HepG2 (cell line): Measurements from ENCODE around the gene TTC6. TPM values are rescaled to one million over a fixed set of nuclear protein-coding genes. Genes with fewer than 3 reads are reported as not detected.

ENCODE experiments used
- ASH2L ChIP-seq: fragments of 300-600, 200-600 bp; sonication (generic); IDR thresholded peaks from 2 replicates; pipeline ENCODE4 v1.7.0; 2017; ENCODE audit warnings: low read depth, mild to moderate bottlenecking, moderate library complexity, mixed read lengths, low read length; ENCODE audit not compliant: insufficient read length
- ATM ChIP-seq: fragments of 450-650 bp; IDR thresholded peaks from 2 replicates; pipeline ENCODE4 v1.7.1; 2017; ENCODE audit warnings: mild to moderate bottlenecking, borderline replicate concordance
- CENPT ChIP-seq: sonication (generic); formaldehyde crosslinking; IDR thresholded peaks from 2 replicates; pipeline ENCODE4 v1.8.0; 2022; ENCODE audit warnings: low read depth, mild to moderate bottlenecking, moderate library complexity, missing genetic modification reagents
- DPF2 ChIP-seq: sonication (generic); formaldehyde crosslinking; IDR thresholded peaks from 2 replicates; pipeline ENCODE4 v1.4.0; 2020; ENCODE audit warnings: mild to moderate bottlenecking, low read depth, missing genetic modification reagents, borderline replicate concordance
- GATA4 ChIP-seq: sonication (generic); IDR thresholded peaks from 2 replicates; pipeline ENCODE4 v1.6.1; 2016; ENCODE audit warnings: antibody characterized with exemption, low read depth, borderline replicate concordance
- HIC2 ChIP-seq: sonication (generic); formaldehyde crosslinking; IDR thresholded peaks from 2 replicates; pipeline ENCODE4 v1.9.0; 2022; ENCODE audit warnings: low read depth, missing genetic modification reagents
- HNF4A ChIP-seq: sonication (generic); formaldehyde crosslinking; IDR thresholded peaks from 2 replicates; pipeline ENCODE4 v1.4.0; 2020; ENCODE audit warnings: missing genetic modification reagents
- JUNB ChIP-seq: sonication (generic); formaldehyde crosslinking; IDR thresholded peaks from 2 replicates; pipeline ENCODE4 v1.8.0; 2022; ENCODE audit warnings: missing genetic modification reagents, mild to moderate bottlenecking, borderline replicate concordance
- KAT2B ChIP-seq: fragments of 150-350 bp; IDR thresholded peaks from 2 replicates; pipeline ENCODE4 v1.6.1; 2014; ENCODE audit warnings: low read depth, low read length, borderline replicate concordance
- KDM1A ChIP-seq: IDR thresholded peaks from 2 replicates; pipeline ENCODE4 v1.6.1; 2016; ENCODE audit warnings: missing compliant biosample characterization
- MTF2 ChIP-seq: sonication (generic); formaldehyde crosslinking; IDR thresholded peaks from 2 replicates; pipeline ENCODE4 v1.5.0; 2020; ENCODE audit warnings: missing genetic modification reagents, borderline replicate concordance
- NAIF1 ChIP-seq: sonication (generic); formaldehyde crosslinking; IDR thresholded peaks from 2 replicates; pipeline ENCODE4 v1.5.0; 2020; ENCODE audit warnings: mild to moderate bottlenecking, missing genetic modification reagents, borderline replicate concordance
- POLR2AphosphoS5 ChIP-seq: IDR thresholded peaks from 2 replicates; pipeline ENCODE4 v1.6.1; 2012; ENCODE audit warnings: low read depth, low read length
- SRF ChIP-seq: IDR thresholded peaks from 2 replicates; pipeline ENCODE4 v1.6.1; 2011; ENCODE audit warnings: mild to moderate bottlenecking, low read depth, low read length, moderate library complexity
- ZMAT5 ChIP-seq: sonication (generic); formaldehyde crosslinking; IDR thresholded peaks from 2 replicates; pipeline ENCODE4 v1.5.0; 2020; ENCODE audit warnings: mild to moderate bottlenecking, low read depth, missing genetic modification reagents, borderline replicate concordance
- ZNF224 ChIP-seq: sonication (generic); formaldehyde crosslinking; IDR thresholded peaks from 2 replicates; pipeline ENCODE4 v1.5.0; 2020; ENCODE audit warnings: mild to moderate bottlenecking, missing genetic modification reagents
- ZNF350 ChIP-seq: sonication (generic); formaldehyde crosslinking; IDR thresholded peaks from 2 replicates; pipeline ENCODE4 v1.4.0; 2020; ENCODE audit warnings: mild to moderate bottlenecking, low read depth, missing genetic modification reagents, borderline replicate concordance
- ZNF570 ChIP-seq: sonication (generic); formaldehyde crosslinking; IDR thresholded peaks from 2 replicates; pipeline ENCODE4 v1.4.0; 2020; ENCODE audit warnings: mild to moderate bottlenecking, missing genetic modification reagents, borderline replicate concordance
- ZNF597 ChIP-seq: sonication (generic); formaldehyde crosslinking; IDR thresholded peaks from 2 replicates; pipeline ENCODE4 v1.5.0; 2020; ENCODE audit warnings: missing genetic modification reagents
- ZNF619 ChIP-seq: sonication (generic); formaldehyde crosslinking; IDR thresholded peaks from 2 replicates; pipeline ENCODE4 v1.4.0; 2020; ENCODE audit warnings: mild to moderate bottlenecking, missing genetic modification reagents
- polyA plus RNA-seq, 8 experiments: library from polyadenylated mRNA; depleted of rRNA in 3 of 8; stranded (reverse) in 7 of 8; unstranded in 1 of 8; fragments of >200 nt; fragmentation: Illumina TruSeq in 4 of 8; extraction: Trizol in 4 of 8; gene quantifications; 2 replicates each; pipeline versions ENCODE4 v1.2.1 to v1.2.3, GENCODE V29; 2011 to 2016; ENCODE audit warnings: low read depth in 4 of 8, missing spikeins in 1 of 8, mixed read lengths in 1 of 8; ENCODE audit not compliant: insufficient read depth in 1 of 8
- total RNA-seq, 5 experiments: library from RNA; depleted of rRNA; stranded (reverse); fragments of >200 nt; fragmentation: Illumina TruSeq; extraction: Trizol; gene quantifications; 2 replicates each; pipeline ENCODE4 v1.2.3, GENCODE V29; 2016; ENCODE audit warnings: low read depth in 1 of 5

Gene TTC6
- total and polyA plus RNA-seq, 2 of the 13 experiments (the other 11 are each of a cell fraction or from before 2014, with no cell fraction given) = 9.3 to 27.4 TPM

GRCh38 chr14:37602605-37603453 lies 7.4 kb downstream of the TTC6 start (continued):
- TF ChIP-seq ZNF350 (CRISPR knock-in tag) = peak; percentile 84; the same call in 1 of the 2 replicates
- peak; percentile 37; the same call in 1 of the 2 replicates for TF ChIP-seq DPF2 (CRISPR knock-in tag)
- no peak; the same call in 1 of the 2 replicates for TF ChIP-seq HIC2 (CRISPR knock-in tag)
- TF ChIP-seq GATA4 = no peak
- TF ChIP-seq ZNF597 (CRISPR knock-in tag) = 0 out of 2 replicates have a peak, but pooled peaks have one; percentile 20
- peak; percentile 74 for TF ChIP-seq ASH2L
- no peak for TF ChIP-seq JUNB (CRISPR knock-in tag)
- 0 out of 2 replicates have a peak, but pooled peaks have one; percentile 38 for TF ChIP-seq CENPT (CRISPR knock-in tag)
- TF ChIP-seq ZNF619 (CRISPR knock-in tag) = peak; percentile 35
- TF ChIP-seq ZNF570 (CRISPR knock-in tag) = no peak
- TF ChIP-seq ZNF224 (CRISPR knock-in tag) = 0 out of 2 replicates have a peak, but pooled peaks have one; percentile 73
- TF ChIP-seq MTF2 (CRISPR knock-in tag) = no peak
- no peak for TF ChIP-seq POLR2AphosphoS5
- TF ChIP-seq ZMAT5 (CRISPR knock-in tag) = no peak
- TF ChIP-seq KAT2B = no peak
- no peak for TF ChIP-seq SRF
- no peak for TF ChIP-seq ATM
- peak; percentile 84 for TF ChIP-seq KDM1A (CRISPR knock-in tag)
- peak; percentile 96 for TF ChIP-seq HNF4A
- TF ChIP-seq NAIF1 (CRISPR knock-in tag) = no peak
